Renal pelvis (tissue), 4 donors: Measurements from ENCODE around the gene AFDN. TPM values are rescaled to one million over a fixed set of nuclear protein-coding genes. Genes with fewer than 3 reads are reported as not detected.

Experiments
- DNase-seq: peaks from one replicate; pipeline ENCODE4 v3.0.0-alpha.2; 2013
- polyA plus RNA-seq, 3 donors: library from polyadenylated mRNA; unstranded; fragments of 120-200 nt; gene quantifications; one replicate each; pipeline ENCODE4 v1.2.1, GENCODE V29; 2013; ENCODE audit not compliant: insufficient read length in 3 of 3

Gene AFDN
- polyA plus RNA-seq, 3 donors: 178 to 233 (median 229) TPM

DNA sequence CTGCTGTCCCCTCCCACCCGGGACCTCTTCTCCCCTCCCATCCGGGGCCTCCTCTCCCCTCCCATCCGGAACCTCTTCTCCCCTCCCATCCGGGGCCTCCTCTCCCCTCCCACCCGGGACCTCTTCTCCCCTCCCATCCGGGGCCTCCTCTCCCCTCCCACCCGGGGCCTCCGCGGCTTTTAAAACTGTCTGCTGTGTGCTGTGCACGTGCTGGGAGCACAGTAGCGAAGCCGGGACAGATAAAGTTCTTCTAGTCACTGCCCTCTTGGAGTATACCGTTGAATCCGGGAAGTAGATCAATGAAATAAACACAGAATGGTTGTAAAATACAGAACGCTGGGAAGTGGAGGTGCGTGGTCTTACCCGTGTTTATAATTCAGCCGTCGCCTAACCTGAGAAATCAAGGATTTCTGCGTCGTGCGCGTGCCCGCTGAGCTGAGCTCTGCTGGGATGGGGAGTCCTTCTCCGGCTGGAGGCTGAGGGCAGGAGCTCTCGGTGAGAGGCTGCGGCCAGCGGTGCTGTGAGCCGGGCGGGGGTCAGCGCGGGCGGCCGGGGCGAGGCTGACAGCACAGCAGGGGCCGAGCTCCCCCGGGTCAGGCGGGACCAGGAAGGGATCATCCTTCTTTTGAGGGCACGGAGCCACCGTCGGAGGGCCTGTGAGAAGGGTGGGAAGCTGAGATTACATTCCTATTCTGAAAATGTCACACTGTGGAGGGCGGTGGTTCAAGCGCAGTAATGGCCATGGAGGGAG lies 151.2 kb downstream of the AFDN start:
- no peak for DNase-seq

DNA sequence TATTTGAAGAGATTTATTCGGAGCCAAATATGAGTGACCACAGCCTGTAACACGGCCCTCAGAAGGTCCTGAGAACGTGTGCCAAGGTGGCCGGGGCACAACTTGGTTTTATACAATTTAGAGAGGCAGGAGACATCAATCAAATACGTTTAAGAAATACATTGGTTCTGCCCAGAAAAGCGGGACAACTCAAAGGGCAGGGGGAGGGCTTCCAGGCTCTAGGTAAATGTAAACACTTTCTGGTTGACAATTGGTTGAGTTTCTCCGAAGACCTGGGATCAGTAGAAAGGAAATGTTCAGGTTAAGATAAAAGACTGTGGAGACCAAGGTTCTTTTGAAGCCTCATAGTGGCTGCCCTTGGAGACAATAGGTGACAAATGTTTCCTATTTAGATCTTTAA lies 151.9 kb downstream of the AFDN start:
- no peak for DNase-seq

DNA sequence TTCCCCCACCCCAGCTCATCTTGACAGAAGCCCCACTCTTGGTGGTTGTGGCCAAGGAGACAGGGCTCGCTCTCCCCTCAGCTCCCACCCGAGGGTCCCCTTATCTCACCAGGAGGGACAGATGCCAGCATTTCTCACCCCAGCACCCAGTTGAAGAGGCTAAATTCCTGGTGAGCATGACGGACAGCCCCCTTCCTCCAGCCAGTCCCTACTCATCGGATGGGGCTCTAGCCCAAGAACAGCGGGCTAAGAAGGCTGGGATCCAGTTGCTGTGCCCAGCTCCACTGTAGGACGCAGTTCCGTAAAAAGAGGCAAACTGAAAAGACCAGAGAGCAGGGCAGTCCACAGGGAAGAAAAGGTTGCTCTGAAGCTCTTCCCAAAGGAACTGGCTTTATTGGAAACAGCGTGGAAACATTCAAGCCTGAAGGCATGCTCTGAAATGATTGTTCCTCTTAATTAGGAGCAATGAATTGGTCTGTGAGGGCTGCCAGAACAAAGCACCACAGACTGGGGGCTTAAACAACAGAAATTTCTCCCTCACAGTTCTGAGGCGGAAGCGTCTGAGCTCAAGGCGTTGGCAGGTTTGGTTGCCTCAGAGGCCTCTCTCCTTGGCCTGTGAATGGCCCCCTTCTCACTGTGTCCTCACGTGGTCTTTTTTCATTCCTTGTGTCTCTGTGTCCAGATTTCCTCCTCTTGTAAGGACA lies 152.9 kb downstream of the AFDN start:
- no peak for DNase-seq

DNA sequence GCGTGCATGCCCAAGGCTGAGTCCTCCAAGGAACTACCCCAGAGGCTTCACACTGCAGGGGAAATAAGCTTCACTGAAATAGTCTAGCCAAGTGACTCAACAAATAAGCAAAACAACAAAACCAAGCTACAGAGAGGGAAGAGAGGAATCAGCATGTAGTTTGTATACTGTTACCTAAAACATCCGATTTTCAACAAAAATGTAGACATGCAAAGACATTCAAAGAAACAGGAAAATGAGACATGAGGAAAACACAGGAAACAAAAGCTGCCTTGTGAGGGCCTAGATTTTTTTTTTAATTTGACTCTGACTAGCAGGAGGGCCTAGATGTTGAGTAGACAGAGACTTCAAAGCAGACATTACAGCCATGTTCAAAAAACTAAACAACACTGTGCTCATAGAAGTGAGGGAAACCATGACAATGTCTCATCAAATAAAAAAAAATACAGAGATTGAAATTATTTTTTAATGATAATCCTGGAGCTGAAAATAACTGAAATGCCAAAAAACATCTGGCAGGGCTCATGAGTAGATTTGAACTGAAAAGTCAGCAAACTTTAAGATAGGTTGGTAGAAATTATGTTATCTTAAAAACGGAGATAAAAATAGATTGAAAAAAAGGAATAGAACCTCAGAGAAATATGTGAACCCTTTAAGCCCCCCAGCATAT lies 154.3 kb downstream of the AFDN start:
- DNase-seq: no peak

- no peak for DNase-seq
Measured at GRCh38 chr6:167981916-167982462, 155.3 kb downstream of the AFDN start.

GRCh38 chr6:167984144-167984719 lies 157.5 kb downstream of the AFDN start:
- no peak for DNase-seq

- DNase-seq: no peak
Measured at GRCh38 chr6:167984876-167985604, 158.3 kb downstream of the AFDN start.

DNA sequence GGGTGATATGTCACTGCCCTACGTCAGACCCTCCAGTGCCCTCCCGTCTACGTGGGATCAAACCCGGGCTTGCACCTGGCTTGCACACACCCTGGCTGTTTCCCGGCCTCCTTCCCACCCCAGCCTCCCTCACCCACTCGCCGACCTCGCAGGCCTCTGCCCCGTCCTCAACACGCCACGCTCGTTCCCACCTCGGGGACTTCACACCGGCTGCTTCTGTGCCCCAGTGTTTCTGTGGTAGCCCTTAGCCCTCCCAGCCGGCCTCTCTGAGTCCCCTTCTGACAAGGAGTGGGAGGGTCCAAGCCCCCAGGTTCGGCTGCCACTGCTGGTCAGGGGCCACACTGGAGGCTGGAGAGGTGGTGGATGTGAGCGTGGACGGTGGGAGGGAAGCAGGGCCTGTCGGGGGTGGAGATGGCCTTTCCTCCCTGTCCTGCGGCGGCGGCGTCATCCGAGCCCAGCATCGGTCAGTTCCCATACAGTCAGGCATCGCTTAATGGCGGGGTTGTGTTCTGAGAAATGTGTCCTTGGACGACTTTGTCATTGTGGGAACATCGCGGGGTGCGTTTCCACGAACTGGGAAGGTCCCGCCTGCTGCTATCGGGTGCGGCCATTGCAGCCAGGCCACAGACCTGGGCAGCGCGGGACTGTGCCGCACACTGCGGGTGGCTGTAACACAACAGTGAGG lies 159.3 kb downstream of the AFDN start:
- no peak for DNase-seq

- DNase-seq: no peak
Measured at GRCh38 chr6:167987396-167988153, 160.9 kb downstream of the AFDN start.

DNA sequence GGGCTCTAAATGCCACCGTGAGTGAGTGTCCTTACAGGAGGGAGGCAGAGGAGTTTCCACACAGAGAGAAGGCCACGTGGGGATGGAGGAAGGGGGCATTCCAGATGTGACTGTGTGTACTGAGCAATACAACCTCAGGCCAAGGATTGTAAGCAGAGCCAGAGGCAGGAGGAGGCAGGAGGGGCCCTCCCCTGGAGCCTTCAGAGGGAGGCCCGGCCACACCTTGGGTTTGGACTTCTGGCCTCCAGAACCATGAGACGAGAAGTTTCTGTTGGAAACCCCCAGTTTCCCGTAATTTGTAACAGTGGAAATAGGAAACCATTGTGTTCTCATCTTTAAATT lies 161.4 kb downstream of the AFDN start:
- DNase-seq: no peak

- DNase-seq: no peak
Measured at GRCh38 chr6:167988945-167989841, 162.5 kb downstream of the AFDN start.

DNA sequence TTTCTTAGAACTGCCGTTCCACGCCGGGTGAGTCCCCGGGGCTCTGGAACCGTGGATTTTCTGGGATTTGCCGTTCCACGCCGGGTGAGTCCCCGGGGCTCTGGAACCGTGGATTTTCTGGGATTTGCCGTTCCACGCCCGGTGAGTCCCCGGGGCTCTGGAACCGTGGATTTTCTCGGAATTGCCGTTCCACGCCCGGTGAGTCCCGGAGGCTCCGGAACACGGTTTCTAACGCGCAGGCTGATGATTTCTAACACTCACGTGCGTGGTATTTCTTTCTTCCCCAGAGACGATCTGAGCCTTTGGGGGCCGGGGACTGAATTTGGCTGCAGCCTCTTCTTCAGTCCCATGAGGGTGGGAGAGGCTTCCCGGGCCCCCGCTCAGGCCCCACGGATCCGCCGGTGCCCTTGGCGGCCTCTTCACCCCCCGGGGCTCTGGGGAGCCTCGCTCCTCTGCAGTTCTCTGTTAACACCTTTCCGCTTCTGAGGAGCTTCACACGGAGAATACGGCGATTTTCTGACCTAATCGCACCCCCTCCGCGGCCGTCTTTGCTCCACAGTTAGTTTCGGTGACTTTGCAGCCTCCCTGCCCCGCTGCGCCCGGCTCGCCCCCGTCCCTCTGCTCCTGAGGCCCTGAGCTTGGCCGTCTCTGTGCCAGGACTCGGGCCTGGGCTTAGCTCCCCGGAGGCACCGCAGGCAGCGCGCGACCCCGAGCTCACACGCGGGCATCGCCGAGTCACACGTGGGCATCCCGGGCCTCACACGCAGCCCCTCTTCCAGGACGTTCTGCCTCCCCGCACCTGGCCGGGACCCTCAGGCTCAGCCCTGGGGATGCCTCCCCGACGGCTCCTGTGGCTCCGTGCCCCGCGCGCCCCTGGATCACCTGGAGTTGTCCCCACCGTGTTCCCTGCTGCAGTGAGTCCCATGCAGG lies 163.6 kb downstream of the AFDN start:
- DNase-seq: no peak

DNA sequence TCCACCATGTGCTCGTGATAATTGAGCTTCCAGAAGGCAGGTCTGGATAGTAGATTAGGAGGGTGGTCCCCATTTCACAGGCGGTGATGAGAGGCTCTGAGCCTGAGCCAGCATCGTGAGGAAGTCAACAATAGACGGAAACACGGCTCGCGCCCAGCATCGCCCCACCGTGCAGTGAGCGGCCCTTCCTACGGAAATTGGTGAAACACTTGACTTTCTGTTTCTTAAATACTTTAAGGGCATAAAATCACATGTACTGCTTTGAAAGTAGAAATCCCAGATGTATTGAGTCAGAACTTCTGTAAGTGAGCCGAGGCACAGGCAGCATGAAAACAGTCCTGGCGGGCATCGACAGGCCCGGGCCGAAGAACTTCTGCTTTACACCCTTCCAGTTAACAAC lies 166.5 kb downstream of the AFDN start:
- no peak for DNase-seq

DNA sequence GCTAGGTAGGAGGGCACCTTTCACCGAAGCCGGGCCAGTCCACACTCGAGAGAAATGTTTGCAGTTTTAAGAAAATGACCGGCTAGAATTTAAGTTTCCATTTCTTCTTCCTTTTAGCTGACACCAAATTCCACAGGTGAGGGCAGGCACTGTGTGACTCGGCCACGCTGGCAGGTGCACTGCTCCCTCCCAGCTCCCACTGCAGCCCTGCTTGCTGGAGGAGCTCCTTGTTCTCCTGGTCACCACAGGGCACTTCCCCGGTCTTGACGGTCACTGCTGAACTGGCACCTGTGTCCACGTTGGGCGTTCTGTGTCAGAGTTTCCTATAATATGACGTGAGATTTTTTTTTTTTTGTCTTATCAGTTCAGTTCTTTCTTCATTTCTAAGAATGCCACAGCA lies 167.1 kb downstream of the AFDN start:
- DNase-seq: no peak

- DNase-seq: no peak
Measured at GRCh38 chr6:167995302-167995701, 168.6 kb downstream of the AFDN start.

- DNase-seq: no peak
Measured at GRCh38 chr6:167995731-167996151, 169.0 kb downstream of the AFDN start.

GRCh38 chr6:167996424-167997199 lies 169.9 kb downstream of the AFDN start:
- no peak for DNase-seq
